Posterior cingulate gyrus (tissue), 11 donors: Measurements from ENCODE around the gene FGF11.
A peak's percentile ranks its signal among the peaks of the same experiment; 100 is the strongest.

ENCODE experiments used
- DNase-seq, 10 donors: peaks; one replicate each; pipeline versions ENCODE4 v3.0.0 to v3.0.0-alpha.2; 2020 to 2021; ENCODE audit warnings: mixed read lengths in 3 of 10
- intact Hi-C: fragments of 100-400 bp; cut with DNase I; formaldehyde crosslinking; loops from one replicate; pipeline ENCODE4 v1.15.1; 2023

Gene FGF11

DNA sequence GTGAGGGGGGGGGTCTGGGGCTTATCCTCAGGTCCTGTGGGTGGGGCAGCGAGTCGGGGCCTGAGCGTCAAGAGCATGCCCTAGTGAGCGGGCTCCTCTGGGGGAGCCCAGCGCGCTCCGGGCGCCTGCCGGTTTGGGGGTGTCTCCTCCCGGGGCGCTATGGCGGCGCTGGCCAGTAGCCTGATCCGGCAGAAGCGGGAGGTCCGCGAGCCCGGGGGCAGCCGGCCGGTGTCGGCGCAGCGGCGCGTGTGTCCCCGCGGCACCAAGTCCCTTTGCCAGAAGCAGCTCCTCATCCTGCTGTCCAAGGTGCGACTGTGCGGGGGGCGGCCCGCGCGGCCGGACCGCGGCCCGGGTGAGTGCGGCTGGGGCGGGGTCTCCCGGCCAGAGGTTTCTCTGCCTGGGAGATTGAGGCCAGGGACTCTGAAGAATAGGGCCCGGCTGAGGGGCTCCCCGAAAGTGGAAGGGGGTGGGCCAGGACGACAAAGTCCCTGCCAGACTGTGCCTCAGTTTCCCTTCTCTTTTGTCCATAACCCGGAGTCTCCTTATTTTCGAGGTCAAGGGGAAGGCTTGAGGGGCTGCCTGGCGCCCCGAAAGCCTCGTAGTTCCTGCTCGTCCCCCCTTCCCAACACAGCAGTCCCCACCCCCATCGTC is at the start of gene FGF11:
TSS of gene FGF11 (plus strand) at position 51 of the 651 bp plus-strand sequence. CDS start at position 160, 109 bp downstream.
- intact Hi-C loops, result loop anchor here (5.0 to 10.0 kb wide), 3 partner anchors 47 to 145 kb away; partner anchors contain the start of genes MPDU1, PLSCR3 and TMEM95
- DNase-seq, result no peak

DNA sequence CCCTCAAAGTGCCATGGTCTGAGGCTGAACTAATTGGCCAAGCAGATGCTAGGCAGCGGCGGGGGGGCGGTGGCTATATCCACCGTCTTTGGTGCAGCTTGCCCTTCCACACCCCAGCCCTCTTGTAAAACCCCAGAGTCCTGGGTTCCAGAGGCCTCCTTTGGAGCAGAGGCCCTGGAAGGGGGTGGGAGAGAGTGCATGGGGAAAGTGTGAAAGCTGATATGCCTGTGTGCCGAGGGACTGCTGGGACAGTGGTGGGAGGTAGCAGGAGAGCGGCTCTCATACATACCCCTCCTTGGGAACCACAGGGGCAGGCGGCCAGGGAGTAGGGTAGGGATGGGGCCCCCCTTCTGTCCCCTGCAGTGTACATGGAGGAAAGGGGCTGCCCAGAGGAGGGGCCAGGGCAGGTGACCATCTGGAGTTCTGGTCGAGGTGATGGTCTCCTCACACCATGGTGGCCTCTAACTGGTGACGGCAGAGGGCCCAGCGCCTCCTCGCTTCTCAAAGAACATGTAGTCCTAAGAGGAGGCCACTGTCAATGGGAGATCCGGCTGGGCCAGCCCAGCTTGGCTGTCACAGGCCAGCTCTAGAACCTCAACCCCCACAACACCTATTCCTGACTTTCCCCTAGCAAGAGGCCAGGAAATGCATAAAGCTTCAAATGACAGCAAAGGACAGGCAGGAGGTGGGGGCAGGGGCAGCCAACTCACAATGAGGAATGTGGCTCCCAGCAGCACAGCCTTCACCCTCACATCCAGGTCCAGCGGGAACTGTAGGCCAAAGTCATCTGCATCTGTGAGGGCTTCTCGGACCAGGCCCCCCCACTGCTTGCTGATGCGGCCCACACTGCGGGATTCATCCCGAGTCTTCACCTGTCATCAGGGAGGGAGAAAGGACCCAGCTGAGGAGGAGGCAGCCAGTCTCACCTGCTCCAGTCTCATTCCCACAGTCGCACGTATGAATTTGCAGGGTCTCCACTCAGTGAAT is 49.1 kb upstream of the FGF11 start:
- intact Hi-C loops, result loop anchor here (5.0 kb wide), 2 partner anchors 38 to 47 kb away; partner anchors contain the start of genes FGF11, KCTD11 and TMEM102

DNA sequence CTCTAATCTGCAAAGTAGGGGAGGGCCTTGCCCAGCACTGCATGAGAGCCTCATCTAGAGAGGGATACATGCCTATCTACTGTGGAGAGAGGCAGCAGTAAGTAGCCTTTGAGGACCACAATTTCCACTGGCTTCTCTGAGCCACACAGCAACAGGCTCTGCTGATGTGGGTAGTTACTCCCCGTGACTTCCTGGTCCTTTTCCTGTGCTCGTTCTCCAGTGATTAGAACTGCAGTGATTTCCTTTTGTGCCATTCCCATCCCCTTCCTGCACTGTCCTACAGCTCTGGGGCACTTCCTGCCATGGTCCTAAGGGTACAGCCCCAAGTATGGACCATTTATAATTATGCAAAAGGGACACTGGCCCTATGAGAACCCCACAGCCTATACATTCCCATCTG is 48.0 kb upstream of the FGF11 start:
- peak in 1 of 10 donors; percentile 8 for DNase-seq
- intact Hi-C loops, result loop anchor here (5.0 kb wide), 1 partner anchor 46 kb away; the partner anchor contains the start of genes FGF11 and TMEM102

More for the DNA sequence above, 49.1 kb upstream of the FGF11 start:
- DNase-seq, result peak in 1 of 10 donors; percentile 80

DNA sequence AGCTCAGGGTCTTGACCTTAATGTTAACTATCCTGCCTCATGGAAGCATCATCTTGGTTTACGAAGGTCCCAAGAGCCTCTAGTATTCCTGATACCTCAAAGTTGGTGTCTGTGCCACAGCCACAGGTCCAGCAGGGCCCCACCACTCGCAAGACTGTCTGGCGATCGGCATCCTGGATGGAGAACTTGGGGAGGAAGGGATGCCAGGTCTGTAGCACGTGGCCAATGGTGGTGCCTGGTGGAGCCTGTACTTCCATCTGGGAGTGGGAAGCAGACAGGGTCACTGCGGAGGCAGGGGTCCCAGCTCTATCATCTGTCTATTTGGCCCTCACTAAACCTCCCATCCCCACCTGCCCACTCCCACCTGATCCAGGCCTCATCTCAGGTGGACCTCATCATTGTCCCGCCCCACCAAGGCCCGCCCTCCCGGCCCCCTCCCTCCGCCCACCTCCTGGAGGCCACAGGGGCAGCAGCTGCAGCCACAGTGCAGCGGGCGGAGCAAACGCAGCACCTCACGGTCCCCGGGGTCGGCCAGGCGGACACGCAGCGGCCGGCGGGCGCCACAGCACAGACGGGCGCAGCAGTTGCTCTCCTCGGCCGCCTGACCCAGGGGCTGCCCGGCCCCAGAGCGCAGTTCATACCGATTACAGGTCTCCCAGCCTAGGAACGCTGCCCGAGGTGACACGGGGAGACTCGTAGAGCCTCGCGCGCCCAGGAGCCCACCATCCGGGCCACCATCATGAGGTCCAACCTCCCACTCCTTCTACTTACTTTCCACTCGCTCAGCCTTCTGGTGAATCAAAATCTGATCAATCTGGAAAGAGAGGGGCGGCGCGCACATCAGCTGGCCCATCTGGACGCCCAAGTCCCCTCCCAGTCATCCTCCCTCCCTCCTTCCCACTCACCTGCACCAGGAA is 46.4 kb upstream of the FGF11 start:
- intact Hi-C loops, result loop anchor here (5.0 kb wide), 1 partner anchor 44 kb away; the partner anchor contains the start of genes FGF11 and TMEM102
- peak in 1 of 10 donors; percentile 78 for DNase-seq

DNA sequence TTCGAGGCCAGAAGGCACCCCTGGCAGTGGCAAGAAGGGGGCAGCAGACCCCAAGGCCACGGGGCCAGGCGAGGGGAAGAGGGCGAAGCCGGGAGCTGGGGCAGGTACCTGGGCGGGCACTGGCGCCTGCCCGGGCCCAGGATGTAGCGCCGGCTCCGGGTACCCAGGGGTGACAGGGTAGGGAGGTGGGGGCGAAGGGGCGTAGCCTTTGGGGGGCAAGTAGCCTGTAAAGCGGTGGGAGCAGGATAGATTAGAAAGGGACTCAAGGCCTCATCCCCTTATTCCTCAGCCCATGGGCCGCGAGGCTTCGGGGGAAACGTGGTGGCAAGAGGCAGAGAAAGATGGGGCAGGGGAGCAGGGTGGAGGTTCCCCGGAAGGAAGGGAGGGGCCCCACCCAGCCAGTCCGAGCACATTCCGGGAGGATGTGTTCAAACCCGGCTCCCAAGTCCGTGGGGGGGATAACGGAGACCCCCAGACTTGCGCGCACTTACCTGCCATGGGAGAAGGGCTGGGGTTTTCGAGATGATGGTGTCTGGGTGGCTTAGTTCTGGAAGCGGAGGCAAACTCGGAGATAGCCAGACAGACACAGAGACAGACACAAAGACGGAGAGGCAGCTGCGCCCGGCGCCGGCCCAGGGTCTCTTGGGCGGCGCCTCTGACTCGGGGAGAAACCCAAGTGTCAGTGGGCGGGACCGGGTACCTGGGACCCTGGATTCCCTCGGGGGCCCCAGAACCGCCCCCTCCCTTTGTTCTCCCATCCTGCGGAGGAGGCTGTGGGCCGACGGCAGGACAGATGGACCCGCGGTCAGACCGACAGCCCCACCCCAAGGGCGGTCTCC is 45.5 kb upstream of the FGF11 start:
- intact Hi-C loops, result loop anchor here (5.0 kb wide), 1 partner anchor 43 kb away; the partner anchor contains the start of genes FGF11 and TMEM102
- DNase-seq, result peak in 1 of 10 donors; percentile 82

DNA sequence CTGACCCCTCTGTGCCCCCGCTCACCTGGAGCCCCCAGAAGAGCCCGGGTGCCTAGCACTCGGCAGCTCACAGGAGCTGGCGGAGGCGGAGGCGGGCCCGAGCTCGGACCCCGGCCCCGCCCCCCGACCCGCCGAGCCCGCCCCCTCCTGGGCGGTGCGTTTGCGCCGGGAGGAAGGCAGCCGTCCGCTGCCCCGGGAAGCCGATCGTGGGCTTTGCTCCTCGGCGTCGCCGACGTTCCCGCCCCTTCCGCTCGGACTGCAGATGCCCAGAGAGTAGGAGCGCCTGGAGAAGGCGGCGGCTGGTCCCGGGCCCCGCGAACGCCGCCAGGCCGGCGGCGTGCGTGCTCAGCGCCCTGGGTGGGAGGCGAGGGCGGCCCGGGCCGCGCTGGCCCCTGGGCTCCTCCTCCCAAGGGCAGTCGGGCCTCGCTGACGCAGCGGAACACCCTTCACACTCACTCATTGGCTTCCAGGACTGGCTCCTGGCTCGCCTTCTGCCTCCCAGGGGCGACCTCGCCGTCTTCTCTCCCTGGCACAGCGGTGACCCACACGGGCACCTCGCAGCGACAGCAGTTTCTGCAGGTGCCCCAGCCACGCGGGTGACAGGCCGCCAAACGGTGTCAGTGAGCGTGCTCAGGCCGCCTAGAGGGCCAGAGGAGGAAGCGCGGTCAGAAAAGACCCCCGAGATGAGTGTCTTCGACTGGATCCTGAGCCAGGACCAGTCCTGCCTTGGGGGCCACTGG is 44.7 kb upstream of the FGF11 start, which contains the start of gene PLSCR3:
TSS of gene PLSCR3 (minus strand) at position 74 of the 740 bp plus-strand sequence. CDS start 415 bp downstream, outside the sequence.
- intact Hi-C loops, result loop anchor here (5.0 kb wide), 1 partner anchor 43 kb away; the partner anchor contains the start of genes FGF11 and TMEM102
- peak; percentile 73 to 98 (median 87) for DNase-seq

DNA sequence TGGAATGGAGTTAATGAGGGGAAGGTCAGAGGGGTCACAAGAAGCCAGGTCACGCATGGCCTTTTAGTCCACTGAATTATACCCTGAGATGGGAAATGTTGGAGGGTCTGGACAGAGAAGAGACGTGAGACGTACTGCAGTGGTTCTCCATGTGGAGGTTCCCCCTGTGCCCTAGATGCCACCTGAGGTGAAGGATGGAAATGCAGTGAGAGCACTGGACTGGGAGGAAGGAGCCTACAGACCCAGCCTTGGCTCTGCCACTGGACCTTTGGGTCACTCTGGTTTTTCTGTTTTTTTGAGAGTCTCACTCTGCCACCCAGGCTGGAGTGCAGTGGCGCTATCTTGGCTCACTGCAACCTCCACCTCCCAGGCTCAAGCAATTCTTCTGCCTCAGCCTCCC is 43.2 kb upstream of the FGF11 start:
- intact Hi-C loops, result no loop called here

DNA sequence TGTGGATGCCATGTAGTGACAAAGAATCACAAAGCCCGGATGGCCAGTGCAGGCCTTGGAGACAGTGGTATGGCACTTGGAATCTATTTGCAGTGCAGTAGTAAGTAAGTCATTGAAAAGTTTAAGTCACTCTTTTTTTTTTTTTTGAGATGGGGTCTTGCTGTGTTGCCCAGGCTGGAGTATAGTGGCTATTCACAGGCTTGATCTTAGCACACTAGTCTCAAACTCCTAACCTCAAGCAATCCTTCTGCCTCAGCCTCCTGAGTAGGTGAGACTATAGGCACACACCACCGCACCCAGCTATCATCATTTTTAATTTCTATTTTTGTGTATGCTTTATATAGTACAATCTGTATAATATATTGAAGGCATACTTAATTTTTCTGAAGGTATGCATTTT is 40.7 kb upstream of the FGF11 start:
- peak in 1 of 10 donors; percentile 42 for DNase-seq

More for the DNA sequence above, 43.2 kb upstream of the FGF11 start:
- DNase-seq, result no peak

DNA sequence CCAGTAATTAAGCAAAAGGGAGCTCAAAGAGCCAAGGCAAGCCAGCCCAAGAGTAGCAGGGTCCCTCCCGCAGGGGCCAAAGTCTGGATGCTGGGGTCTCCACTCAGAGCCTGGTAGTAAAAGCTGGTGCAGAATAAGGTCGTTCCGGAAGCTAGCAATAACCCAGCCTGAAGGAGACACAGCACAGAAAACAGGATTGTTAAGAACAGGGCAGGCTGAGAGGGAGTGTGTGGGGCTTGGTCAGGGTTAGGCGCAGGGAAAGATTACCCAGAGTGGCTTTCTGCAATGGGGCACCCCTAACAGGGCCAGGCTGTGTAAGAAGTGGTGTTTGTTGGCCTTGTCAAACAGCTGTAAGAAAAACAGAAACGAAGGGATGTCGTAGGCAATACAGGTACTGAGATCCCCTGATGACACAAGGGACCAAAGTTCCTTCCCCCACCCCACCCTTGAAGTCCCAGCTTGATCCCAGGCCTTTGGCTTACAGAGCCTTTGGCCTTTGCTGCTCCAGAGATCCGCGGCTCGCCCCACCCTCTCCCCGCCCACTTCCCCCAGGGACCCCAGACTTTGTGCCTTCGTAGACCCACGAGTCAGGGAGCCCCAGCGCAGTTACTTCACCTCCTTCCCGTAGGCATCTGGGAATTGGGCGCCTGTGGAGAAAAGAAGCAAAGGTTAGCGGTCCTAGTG is 36.1 kb upstream of the FGF11 start:
- DNase-seq, result peak in 1 of 10 donors; percentile 67
- intact Hi-C loops, result loop anchor here (5.0 kb wide), 1 partner anchor 284 kb away; the partner anchor contains the start of genes TP53 and WRAP53

More for the DNA sequence above, 40.7 kb upstream of the FGF11 start:
- intact Hi-C loops, result no loop called here

DNA sequence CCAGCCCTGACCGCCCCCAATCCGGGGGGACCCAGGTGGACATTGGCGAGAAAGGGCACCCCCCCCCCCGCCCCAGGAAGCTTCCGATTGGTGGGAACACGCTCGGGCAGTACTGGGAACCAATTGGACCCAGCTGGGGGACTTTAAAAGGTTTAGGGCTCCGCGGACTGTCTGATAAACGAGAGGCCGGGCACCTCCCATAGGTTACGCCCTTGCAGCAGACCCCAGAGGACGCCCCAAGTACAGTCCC is 35.7 kb upstream of the FGF11 start:
- intact Hi-C loops, result loop anchor here (5.0 kb wide), 1 partner anchor 284 kb away; the partner anchor contains the start of genes TP53 and WRAP53
- no peak for DNase-seq

DNA sequence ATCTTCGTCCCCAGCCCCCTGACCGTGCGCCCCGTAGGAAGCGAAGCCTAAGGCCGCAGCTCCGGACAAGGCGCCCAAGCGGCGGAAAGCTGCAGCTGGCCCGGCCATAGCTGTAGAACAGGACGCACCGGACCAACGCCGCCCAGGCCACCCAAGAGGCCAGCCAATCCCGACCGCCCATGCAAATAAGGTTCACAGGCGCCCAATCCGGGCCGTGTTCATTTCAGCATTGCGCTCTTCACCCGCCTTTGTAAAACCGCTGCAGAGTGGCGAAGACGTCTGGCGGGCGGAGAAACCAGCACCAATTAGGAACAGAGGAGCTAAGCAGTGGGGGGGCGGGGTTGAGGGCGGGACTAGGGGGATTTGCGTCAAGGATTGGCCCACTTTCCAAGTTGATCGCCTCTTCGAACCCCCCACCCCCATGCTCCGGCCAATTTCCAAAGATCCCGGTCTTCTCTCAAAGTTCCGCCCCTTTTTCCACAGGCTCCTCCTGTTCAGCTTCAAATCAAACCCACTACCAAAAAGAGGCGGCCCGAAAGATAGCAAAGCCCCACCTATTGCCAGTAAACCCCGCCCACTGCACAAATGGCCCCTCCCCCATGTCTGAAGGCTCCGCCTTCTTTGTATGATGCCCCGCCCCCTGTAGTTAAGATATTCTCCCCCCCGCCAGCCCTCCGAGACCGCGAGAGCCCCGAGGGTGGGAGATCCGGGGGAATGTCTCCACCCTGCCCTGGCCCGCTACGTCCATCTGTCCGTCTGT is 35.2 kb upstream of the FGF11 start, which contains the start of gene TMEM256:
TSS of gene TMEM256 (minus strand) at position 121 of the 760 bp plus-strand sequence. CDS start at position 108, 13 bp downstream.
- intact Hi-C loops, result loop anchor here (2.0 to 5.0 kb wide), 3 partner anchors 53 to 283 kb away; partner anchors contain the start of genes POLR2A, TP53 and WRAP53
- peak; percentile 99 to 100 (median 100) for DNase-seq

DNA sequence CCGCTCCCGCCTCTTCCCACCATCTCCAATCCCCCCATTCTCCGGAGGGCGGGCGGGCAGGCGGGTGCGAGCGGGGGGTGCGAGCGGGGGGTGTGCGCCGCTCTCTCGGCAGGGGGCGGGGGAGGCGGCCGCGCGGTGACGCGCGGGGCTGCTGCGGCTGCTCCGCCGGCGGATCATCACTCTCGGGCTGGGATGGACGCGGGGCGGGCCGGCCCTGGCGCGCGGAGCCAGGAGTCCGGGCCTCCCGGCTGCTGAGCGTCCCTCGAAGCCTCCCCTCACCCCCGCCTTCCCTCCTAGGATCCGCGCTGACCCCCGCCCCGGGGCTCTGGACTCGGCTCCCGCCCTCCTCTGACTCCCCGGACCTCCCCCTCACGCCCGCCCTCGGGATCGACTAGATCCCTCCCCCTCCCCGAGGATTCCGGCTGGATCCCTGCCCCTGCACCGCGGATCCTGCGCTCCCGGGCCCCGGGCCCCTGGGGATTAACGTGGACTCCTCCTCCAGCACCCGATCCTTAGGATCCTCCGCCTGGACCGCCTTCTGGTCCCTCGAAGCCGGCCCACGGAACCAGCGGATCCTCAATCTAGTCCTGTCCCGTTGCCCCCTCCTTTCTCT is 34.5 kb upstream of the FGF11 start:
- intact Hi-C loops, result loop anchor here (2.0 to 5.0 kb wide), 3 partner anchors 54 to 282 kb away; partner anchors contain the start of genes POLR2A, TP53 and WRAP53
- DNase-seq, result peak in 6 of 10 donors; percentile 38 to 90 (median 81)

DNA sequence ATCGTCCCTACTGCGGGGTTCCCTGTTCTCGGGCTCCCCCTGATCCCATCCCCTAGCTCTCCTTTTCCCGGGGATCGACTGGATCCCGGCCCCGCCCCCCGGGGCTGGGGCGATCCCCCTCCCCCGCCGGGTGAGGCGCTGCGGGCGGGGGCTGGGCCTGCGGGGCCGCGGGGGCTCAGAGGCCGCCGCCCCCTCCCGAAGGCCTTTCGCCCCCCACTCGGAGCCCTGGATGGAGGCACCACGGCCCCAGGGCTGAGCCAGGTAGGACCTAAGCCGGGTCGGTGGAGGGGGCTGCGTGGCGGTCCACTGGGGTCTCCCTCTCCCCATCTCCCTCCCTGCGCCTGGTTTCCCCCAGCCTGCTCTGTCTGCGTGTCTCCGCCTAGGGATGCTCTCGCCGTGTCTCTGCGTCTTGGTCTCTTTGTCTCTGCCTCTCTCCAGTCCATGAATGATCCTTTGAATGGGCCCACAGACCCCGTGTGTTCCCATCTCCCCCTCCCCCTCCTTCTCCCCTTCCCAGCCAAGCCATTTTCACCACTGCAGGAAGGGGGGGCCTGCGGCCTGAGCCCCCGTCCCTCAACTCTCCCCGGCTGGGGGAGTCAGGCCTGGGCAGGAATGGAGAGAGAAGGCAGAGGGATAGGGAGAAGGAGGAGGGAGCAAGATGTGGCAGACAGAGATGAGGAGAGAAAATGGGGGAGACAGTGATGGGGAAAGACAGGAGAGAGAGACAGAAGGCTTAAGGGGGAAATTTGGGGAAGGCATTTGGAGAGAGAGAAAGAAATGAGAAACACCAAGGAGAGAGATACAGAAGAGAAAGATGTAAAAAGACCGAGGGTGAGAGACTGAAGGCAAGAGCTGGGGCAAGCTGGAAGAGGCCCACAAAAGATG is 33.7 kb upstream of the FGF11 start:
- intact Hi-C loops, result loop anchor here (2.0 kb wide), 2 partner anchors 55 to 79 kb away; partner anchors contain the start of gene POLR2A
- no peak for DNase-seq

DNA sequence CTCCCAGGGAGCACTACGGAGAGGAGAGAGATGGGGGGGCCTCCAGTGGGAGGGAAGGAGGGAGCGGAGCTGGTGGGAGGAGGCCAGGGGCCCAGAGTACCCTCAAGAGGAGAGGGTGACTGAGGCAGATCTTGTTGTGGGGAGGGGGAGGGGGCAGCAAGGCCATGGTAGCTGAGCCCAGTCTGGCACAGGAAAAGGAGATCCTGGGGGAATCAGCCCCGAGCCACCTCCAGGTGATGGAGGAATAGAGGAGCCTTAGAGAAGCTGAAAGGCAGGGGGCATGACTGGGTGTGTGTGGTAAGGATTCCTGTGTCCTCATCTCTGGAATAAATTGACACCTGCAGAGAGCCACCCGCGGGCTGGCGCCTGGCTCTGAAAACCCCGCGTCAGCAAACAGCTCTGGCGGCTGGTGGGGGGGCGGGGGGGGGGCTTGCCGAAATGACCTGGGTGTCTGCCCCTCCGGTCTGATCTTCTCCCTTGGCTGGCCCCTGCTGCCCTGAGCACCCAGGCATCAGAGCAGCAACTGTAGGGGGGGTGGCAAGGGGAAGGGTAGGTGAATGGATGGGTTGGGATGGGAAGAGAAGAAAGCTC is 33.0 kb upstream of the FGF11 start:
- intact Hi-C loops, result no loop called here
- DNase-seq, result no peak
